DMS53 treated with DMSO at 0.1 percent for 48 hours (cell line): ENCODE measurements around the gene TBC1D22B.

Experiments
- DNase-seq: peaks from one replicate; lab custom pipeline; 2025; ENCODE audit not compliant: unreplicated experiment; lab: John Stamatoyannopoulos, UW

The TBC1D22B gene

GRCh38 chr6:37353761-37354525, 96.4 kb downstream of the TBC1D22B start, which contains the start of gene RNF8:
Gene RNF8 (plus strand): TSS chr6:37353983. CDS start chr6:37354165, 182 bp downstream.
- DNase-seq = peak; percentile 51

GRCh38 chr6:37354526-37355384, 97.2 kb downstream of the TBC1D22B start:
- DNase-seq = no peak

GRCh38 chr6:37357288-37357687, 99.7 kb downstream of the TBC1D22B start:
- DNase-seq = no peak

GRCh38 chr6:37357860-37358259, 100.3 kb downstream of the TBC1D22B start:
- DNase-seq = no peak

- DNase-seq = no peak
These were observed 101.5 kb downstream of the TBC1D22B start for GRCh38 chr6:37359039-37359438.

GRCh38 chr6:37362101-37362828, 104.7 kb downstream of the TBC1D22B start:
- no peak for DNase-seq

- DNase-seq = no peak
These were observed 108.2 kb downstream of the TBC1D22B start for GRCh38 chr6:37365791-37366190.

GRCh38 chr6:37366910-37367309, 109.3 kb downstream of the TBC1D22B start:
- no peak for DNase-seq

GRCh38 chr6:37368961-37369320, 111.4 kb downstream of the TBC1D22B start:
- no peak for DNase-seq

- DNase-seq = no peak
These were observed 112.0 kb downstream of the TBC1D22B start for GRCh38 chr6:37369321-37370201.

- no peak for DNase-seq
These were observed 113.8 kb downstream of the TBC1D22B start for GRCh38 chr6:37371154-37372083.

- DNase-seq = no peak
These were observed 114.5 kb downstream of the TBC1D22B start for GRCh38 chr6:37372116-37372515.

- no peak for DNase-seq
These were observed 116.4 kb downstream of the TBC1D22B start for GRCh38 chr6:37373822-37374471.

GRCh38 chr6:37375376-37375775, 117.8 kb downstream of the TBC1D22B start:
- DNase-seq = no peak

- no peak for DNase-seq
These were observed 118.6 kb downstream of the TBC1D22B start for GRCh38 chr6:37376078-37376743.

- DNase-seq = peak; percentile 78
These were observed 124.0 kb downstream of the TBC1D22B start for GRCh38 chr6:37381579-37381978.
